Gastrocnemius medialis (tissue), 4 donors: ENCODE measurements around the gene GNG10. TPM values are rescaled to one million over a fixed set of nuclear protein-coding genes. Genes with fewer than 3 reads are reported as not detected.

Experiments used
- ATAC-seq, 2 donors: fragments of 150-250 bp; one replicate each; pipeline ENCODE4 v1.9.1; 2016
- DNase-seq, 2 donors: peaks; one replicate each; pipeline ENCODE4 v3.0.0-alpha.2; 2019
- H3K27ac ChIP-seq, 4 donors: fragments of 200-600 bp; sonication (generic); 1 replicate in 1 of 4; 2 replicates in 3 of 4; pipeline ENCODE4 v1.5.1; 2016 to 2018; ENCODE audit warnings: mild to moderate bottlenecking in 2 of 4, moderate library complexity in 1 of 4
- H3K27me3 ChIP-seq, 3 donors: fragments of 200-600 bp; sonication (generic) in 2 of 3; 1 replicate in 1 of 3; 2 replicates in 2 of 3; pipeline versions ENCODE4 v1.5.1 to v1.6.0; 2016 to 2019; ENCODE audit warnings: mild to moderate bottlenecking in 1 of 3, moderate library complexity in 1 of 3
- H3K36me3 ChIP-seq, 2 donors: fragments of 200-600 bp; sonication (generic) in 1 of 2; one replicate each; pipeline ENCODE4 v1.5.1; 2017 to 2018
- H3K4me1 ChIP-seq, 2 donors: fragments of 200-600 bp; sonication (generic) in 1 of 2; one replicate each; pipeline ENCODE4 v1.5.1; 2016 to 2017; ENCODE audit warnings: mild to moderate bottlenecking in 2 of 2
- H3K4me3 ChIP-seq, 4 donors: fragments of 200-600 bp; sonication (generic) in 3 of 4; 1 replicate in 1 of 4; 2 replicates in 3 of 4; pipeline ENCODE4 v1.5.1; 2016 to 2019; ENCODE audit warnings: mild to moderate bottlenecking in 2 of 4
- H3K9me3 ChIP-seq, 3 donors: fragments of 200-600 bp; sonication (generic) in 2 of 3; 1 replicate in 1 of 3; 2 replicates in 2 of 3; pipeline ENCODE4 v1.5.1; 2016 to 2019
- CTCF ChIP-seq, 5 experiments: fragments of 450-650 bp in 3 of 5; fragments of 200-600 bp in 2 of 5; sonication (generic) in 2 of 5; IDR thresholded peaks in 4 of 5; conservative IDR thresholded peaks in 1 of 5; 1 replicate in 4 of 5; 2 replicates in 1 of 5; pipeline ENCODE4 v1.5.1; 2016 to 2019; ENCODE audit warnings: antibody characterized with exemption in 5 of 5, mild to moderate bottlenecking in 3 of 5, moderate library complexity in 3 of 5
- POLR2A ChIP-seq, 2 donors: fragments of 450-650 bp; IDR thresholded peaks; one replicate each; pipeline ENCODE4 v1.6.1; 2017; ENCODE audit warnings: antibody characterized with exemption in 2 of 2, mild to moderate bottlenecking in 2 of 2, moderate library complexity in 2 of 2
- in situ Hi-C, 4 donors: fragments of 200-750 bp; cut with MboI; loops; one replicate each; pipeline versions ENCODE4 v1.15.0 to v1.8.0; 2017; ENCODE audit warnings: low sequenced_read_pairs in 4 of 4
- intact Hi-C: fragments of 100-400 bp; cut with DNase I; formaldehyde crosslinking; loops from one replicate; pipeline ENCODE4 v1.15.1; 2023; ENCODE audit warnings: low total_unique reads
- total RNA-seq, 4 donors: library from RNA; depleted of rRNA; stranded (reverse); fragments of >200 nt; gene quantifications; one replicate each; pipeline versions ENCODE4 v1.1.0 to v1.2.3, GENCODE V29; 2016

GNG10 gene
- total RNA-seq, 4 donors from 2014 or later = 14.9 to 27.2 (median 18.3) TPM

GRCh38 chr9:111630964-111631213, 30.5 kb upstream of the GNG10 start:
- peak overlapping the region; percentile 78 to 90 (median 90) for H3K4me3 ChIP-seq
- no peak for ATAC-seq
- no peaks in the 10 kb centered on the region for H3K27me3 ChIP-seq
- no peaks in the 10 kb centered on the region for H3K9me3 ChIP-seq
- H3K36me3 ChIP-seq = no peaks in the 10 kb centered on the region
- H3K27ac ChIP-seq = peak overlapping the region; percentile 92 to 94 (median 93)
- TF ChIP-seq POLR2A (IDR thresholded peaks at IDR 0.05) (no peak), CTCF (IDR thresholded peaks at IDR 0.05 in 4 of 5, conservative IDR thresholded peaks at IDR 0.05 in 1 of 5) (no peak)
- in situ Hi-C loops (loop anchor here in 2 of 4 donors (25.0 kb wide), 2 partner anchors 106 to 1581 kb away; partner anchors contain the start of genes FKBP15 (in 1 of the 2) and SLC31A1 (in 1 of the 2)), intact Hi-C loops (loop anchor here (1.0 to 10.0 kb wide), 6 partner anchors 30 to 1124 kb away; partner anchors contain the start of genes ECPAS, GNG10, HSDL2 and PTBP3)
- peaks cover 30 to 41% of the 10 kb centered on the region in 2 donors for H3K4me1 ChIP-seq
- no peak for DNase-seq

DNA sequence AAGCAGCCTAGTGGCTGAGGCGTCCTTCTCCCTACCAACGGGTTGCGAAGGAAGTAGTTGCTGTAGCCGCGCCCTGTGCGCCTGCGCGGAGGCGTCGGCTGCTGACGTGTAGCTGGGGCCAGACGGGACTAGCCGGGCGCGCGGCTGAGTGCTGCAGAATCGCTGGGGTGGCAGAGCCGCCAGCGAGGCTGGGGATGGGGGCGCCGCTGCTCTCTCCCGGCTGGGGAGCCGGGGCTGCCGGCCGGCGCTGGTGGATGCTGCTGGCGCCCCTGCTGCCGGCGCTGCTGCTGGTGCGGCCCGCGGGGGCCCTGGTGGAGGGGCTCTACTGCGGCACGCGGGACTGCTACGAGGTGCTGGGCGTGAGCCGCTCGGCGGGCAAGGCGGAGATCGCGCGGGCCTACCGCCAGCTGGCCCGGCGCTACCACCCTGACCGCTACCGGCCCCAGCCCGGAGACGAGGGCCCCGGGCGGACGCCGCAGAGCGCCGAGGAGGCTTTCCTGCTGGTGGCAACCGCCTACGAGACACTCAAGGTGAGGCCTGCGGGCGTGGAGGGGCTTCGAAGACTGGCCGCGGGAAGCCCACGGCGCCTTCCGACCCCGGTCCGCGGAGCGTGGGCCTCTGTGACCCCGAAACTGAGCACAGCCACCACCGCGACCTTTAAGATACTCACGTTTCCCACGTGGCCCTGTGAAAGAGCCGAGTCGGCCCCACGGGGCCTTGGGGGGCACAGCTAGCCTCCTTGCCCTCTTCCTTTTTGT, 30.0 kb upstream of the GNG10 start, which contains the start of gene DNAJC25:
DNAJC25 (plus strand) TSS at position 121 of the 758 bp plus-strand sequence; CDS start at position 195, 74 bp downstream.
- Histone ChIP-seq H3K4me3 (peak within 1 kb of the TSS; percentile 78 to 90 (median 90)), H3K9me3 (no peaks in the 10 kb centered on the region), H3K36me3 (no peaks in the 10 kb centered on the region), H3K4me1 (peaks cover 30 to 41% of the 10 kb centered on the region in 2 donors), H3K27ac (peak within 1 kb of the TSS; percentile 92 to 94 (median 93)), H3K27me3 (no peaks in the 10 kb centered on the region)
- DNase-seq (peak; percentile 95 to 97), ATAC-seq (peak; percentile 98 to 99)
- in situ Hi-C loops = loop anchor here in 2 of 4 donors (25.0 kb wide), 2 partner anchors 106 to 1581 kb away; partner anchors contain the start of genes FKBP15 (in 1 of the 2) and SLC31A1 (in 1 of the 2)
- TF ChIP-seq CTCF (IDR thresholded peaks at IDR 0.05 in 4 of 5, conservative IDR thresholded peaks at IDR 0.05 in 1 of 5) (peak in 2 of 5 experiments; percentile 22 to 23), POLR2A (IDR thresholded peaks at IDR 0.05) (peak; percentile 100)
- intact Hi-C loops = loop anchor here (1.0 to 10.0 kb wide), 6 partner anchors 30 to 1123 kb away; partner anchors contain the start of genes ECPAS, GNG10, HSDL2 and PTBP3

DNA sequence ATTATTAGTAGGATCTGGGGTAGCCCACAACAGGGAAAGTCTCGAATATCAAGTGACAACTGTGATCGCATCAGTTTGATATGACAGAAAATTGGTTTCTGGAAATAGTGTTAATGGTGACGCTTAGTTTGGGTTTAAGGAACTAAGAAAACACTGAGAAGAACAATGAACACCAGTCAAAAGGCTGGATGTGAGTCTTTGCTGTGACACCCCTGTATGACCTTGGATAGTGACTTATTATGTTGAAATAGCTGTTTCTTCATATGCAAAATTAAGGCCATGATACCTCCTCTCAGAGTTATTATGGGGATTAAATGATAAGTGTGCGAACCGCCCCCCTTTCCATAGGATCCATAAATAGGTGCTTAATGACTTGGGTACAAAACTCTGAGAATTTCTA, 29.3 kb upstream of the GNG10 start:
- peak overlapping the region; percentile 78 to 90 (median 90) for H3K4me3 ChIP-seq
- ATAC-seq (no peak), DNase-seq (no peak)
- H3K9me3 ChIP-seq = no peaks in the 10 kb centered on the region
- in situ Hi-C loops (loop anchor here in 2 of 4 donors (25.0 kb wide), 2 partner anchors 105 to 1580 kb away; partner anchors contain the start of genes FKBP15 (in 1 of the 2) and SLC31A1 (in 1 of the 2)), intact Hi-C loops (loop anchor here (5.0 to 10.0 kb wide), 5 partner anchors 35 to 1123 kb away; partner anchors contain the start of genes ECPAS, HSDL2, PTBP3 and PTGR1)
- H3K27ac ChIP-seq = peak overlapping the region; percentile 92 to 94 (median 93)
- no peaks in the 10 kb centered on the region for H3K27me3 ChIP-seq
- TF ChIP-seq CTCF (IDR thresholded peaks at IDR 0.05 in 4 of 5, conservative IDR thresholded peaks at IDR 0.05 in 1 of 5) (no peak), POLR2A (IDR thresholded peaks at IDR 0.05) (no peak)
- no peaks in the 10 kb centered on the region for H3K36me3 ChIP-seq
- peaks cover 30 to 41% of the 10 kb centered on the region in 2 donors for H3K4me1 ChIP-seq

- peaks cover 30 to 41% of the 10 kb centered on the region in 2 donors for H3K4me1 ChIP-seq
- intact Hi-C loops = loop anchor here (5.0 to 10.0 kb wide), 5 partner anchors 36 to 1122 kb away; partner anchors contain the start of genes ECPAS, HSDL2, PTBP3 and PTGR1
- H3K27me3 ChIP-seq = no peaks in the 10 kb centered on the region
- no peaks in the 10 kb centered on the region for H3K9me3 ChIP-seq
- DNase-seq = no peak
- TF ChIP-seq POLR2A (IDR thresholded peaks at IDR 0.05) (no peak), CTCF (IDR thresholded peaks at IDR 0.05 in 4 of 5, conservative IDR thresholded peaks at IDR 0.05 in 1 of 5) (no peak)
- in situ Hi-C loops = loop anchor here in 2 of 4 donors (25.0 kb wide), 2 partner anchors 104 to 1579 kb away; partner anchors contain the start of genes FKBP15 (in 1 of the 2) and SLC31A1 (in 1 of the 2)
- ATAC-seq = no peak
- H3K36me3 ChIP-seq = no peaks in the 10 kb centered on the region
- peak overlapping the region in 3 of 4 donors; percentile 92 to 94 (median 93) for H3K27ac ChIP-seq
- H3K4me3 ChIP-seq = peak overlapping the region in 3 of 4 donors; percentile 78 to 90 (median 89)
Measured at GRCh38 chr9:111632695-111633388, 28.6 kb upstream of the GNG10 start.
